GM18507 (cell line): ENCODE measurements around the gene PHOSPHO2.

ENCODE experiments used
- DNase-seq: peaks from one replicate; pipeline ENCODE4 v3.0.0; 2011; ENCODE audit warnings: low read depth; ENCODE audit not compliant: insufficient read length; ENCODE audit errors: extremely low spot score
- FAIRE-seq: peaks from 2 replicates; lab custom pipeline; 2011; peaks lifted over from hg19 to GRCh38; lab: Jason Lieb, UNC

The PHOSPHO2 gene, protein sequence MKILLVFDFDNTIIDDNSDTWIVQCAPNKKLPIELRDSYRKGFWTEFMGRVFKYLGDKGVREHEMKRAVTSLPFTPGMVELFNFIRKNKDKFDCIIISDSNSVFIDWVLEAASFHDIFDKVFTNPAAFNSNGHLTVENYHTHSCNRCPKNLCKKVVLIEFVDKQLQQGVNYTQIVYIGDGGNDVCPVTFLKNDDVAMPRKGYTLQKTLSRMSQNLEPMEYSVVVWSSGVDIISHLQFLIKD

DNA sequence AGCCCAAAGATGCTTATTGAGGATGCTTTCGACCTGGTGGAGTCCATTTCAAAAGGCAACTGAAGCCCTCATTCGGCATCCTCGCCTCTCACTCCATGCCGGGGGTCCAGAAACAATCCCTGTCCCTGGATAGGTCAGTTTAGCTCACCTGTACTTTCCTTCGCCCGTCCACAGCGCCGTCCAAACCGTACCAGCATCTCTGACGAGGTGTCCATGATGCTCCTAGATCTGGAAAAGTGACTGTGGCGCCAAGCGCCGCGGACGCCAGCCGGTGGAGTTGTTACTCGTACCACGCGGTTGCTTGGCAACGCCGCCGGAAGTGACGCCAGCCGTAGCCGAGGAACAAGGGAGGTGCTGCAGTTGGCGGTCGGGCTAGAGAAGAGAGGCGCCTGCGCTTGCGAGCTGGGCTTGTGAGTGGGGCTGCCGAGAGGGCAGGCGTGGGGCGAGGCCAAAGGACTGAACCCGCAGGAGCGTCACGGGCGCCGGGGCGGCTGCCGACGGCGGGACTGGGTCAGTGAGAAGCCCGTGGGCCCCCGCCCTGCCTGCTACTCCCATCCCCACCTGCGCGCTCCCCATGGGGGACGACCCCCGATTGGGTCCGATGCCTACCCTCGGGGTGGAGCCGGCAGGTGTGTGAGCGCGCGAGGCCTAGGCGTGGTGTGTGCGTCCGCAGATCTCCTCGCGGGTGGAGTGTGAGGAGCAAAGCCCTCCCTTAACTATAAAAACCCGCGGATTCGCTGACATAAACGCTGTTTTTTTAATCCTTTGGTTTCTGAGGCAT lies at the start of gene PHOSPHO2, which contains the start of gene CFAP210:
TSS of gene PHOSPHO2 (plus strand) at position 357 of the 781 bp plus-strand sequence. CDS start 6,503 bp downstream, outside the sequence.
TSS of gene CFAP210 (minus strand) at position 293 of the 781 bp plus-strand sequence. CDS start at position 215, 78 bp downstream.
- DNase-seq: peak; percentile 92
- peak; percentile 95 for FAIRE-seq

DNA sequence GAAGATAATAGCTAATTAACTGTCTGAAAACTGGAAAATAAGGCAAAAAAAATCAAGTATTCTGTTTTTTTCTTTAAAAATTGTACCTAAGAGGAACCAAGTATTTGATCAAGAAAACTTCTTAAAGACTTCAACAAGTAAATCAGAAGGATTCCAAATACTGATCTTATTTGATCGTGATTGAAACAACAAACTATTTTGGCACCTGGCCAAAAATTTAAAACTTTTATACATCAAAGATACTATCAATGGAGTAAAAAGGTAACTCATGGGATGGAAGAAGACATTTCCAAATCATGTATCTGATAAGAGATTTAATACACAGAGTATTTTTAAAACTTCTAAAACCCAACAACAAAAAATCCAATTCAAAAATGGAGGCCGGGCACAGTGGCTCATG lies 46.8 kb upstream of the PHOSPHO2 start:
- DNase-seq (no peak), FAIRE-seq (no peak)

DNA sequence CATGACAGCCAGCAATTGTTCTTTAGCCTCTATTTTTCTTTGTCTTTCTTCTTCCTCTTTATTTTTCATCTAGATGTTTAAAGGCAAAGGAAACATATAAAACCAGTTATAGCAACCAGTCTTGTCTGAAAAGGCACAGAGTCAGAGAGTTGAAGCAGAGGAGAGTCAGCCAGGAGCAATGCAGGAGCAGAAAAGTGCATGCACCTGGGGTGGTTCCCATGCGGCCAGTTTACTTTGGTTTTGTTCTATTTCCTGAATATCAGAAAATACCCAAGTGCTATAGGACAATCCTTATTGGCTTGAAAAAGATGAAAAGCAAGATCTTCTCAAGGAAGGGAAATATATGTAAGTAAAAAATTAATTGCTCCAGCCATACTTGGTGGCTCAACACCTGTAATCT lies 45.0 kb upstream of the PHOSPHO2 start:
- FAIRE-seq (no peak), DNase-seq (no peak)

DNA sequence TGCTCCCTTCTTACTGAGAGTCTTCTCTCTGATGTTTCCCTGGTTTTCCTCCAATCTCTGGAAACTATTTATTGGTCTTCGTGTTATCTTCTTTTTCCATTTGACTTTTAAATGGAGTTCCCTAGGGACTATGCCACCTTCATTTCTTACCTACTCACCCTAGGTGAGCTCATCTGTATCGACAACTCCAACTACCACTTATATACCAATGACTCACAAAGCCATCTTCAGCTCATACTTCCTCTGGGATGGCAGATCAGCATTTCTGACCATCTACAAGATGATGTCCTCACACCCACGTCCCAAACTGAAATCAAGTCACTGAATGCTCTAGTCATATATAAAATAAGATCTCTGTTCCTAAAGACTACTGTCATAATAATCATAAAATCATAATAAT lies 40.6 kb upstream of the PHOSPHO2 start:
- FAIRE-seq (no peak), DNase-seq (no peak)

DNA sequence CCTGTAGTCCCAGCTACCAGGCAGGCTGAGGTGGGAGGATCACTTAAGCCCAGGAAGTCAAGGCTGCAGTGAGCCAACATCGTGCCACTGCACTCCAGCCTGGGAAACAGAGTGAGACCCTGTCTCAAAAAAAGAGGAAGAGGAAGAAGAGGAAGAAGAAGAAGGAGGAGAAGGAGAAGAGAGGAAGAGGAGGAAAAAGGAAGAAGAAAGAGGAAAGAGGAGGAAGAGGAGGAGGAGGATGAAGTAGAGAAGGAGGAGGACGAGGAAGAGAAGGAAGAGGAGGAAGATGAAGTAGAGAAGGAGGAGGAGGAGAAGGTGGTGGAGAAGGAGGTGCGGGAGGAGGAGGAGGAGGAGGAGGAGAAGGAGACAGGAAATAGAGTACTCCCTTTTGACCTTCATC lies 38.1 kb upstream of the PHOSPHO2 start:
- FAIRE-seq (no peak), DNase-seq (no peak)

DNA sequence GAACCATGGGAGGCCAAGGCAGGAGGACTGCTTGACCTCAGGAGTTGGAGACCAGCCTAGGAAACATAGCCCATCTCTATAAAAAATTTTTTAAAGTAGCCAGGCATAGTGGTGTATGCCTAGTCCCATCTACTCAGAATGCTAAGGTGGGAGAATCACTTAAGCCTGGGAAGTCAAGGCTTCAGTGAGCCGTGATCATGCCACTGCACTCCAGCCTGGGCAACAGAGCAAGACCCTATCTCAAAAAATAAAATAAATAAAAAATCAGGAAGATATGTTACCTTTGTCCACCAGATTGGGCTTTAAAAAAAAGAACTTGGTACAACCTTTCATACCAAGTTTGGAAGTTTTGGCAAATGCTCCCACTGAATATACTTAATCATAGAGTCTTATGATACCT lies 35.4 kb upstream of the PHOSPHO2 start:
- no peak for FAIRE-seq
- no peak for DNase-seq

DNA sequence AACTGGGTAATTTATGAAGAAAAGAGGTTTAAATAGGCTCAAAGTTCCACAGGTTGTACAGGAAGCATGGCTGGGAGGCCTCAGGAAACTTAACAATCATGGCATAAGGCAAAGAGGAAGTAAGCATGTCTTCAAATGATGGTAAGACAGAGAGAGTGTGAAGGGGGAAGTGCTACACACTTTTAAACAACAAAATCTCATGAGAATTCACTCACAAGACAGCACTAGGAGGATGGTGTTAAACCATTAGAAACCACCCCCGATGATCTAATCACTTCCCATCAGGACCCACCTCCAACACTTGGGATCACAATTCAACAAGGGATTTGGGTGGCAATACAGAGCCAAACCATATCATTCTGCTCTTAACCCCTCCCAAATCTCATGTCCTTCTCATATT lies 34.9 kb upstream of the PHOSPHO2 start:
- DNase-seq (no peak), FAIRE-seq (peak; percentile 54)

DNA sequence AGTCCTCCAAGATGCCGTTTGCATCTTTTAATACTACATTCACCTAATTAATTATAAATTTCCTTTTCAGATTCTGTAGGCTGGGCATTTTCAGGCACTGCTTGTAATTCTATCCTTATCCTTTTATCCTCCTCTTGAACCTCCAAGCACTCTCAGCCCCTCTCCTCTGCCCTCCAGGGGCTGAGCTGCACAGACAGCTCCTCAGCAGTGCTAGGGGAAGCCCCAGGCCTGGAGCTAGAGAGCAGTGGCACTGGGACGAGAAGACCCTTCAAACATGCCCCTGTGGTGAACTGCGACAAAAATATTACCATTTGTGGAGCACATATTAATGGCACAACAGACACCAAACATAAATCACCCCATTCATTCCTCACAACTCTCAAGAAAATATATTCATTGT lies 33.0 kb upstream of the PHOSPHO2 start:
- DNase-seq (no peak), FAIRE-seq (no peak)

DNA sequence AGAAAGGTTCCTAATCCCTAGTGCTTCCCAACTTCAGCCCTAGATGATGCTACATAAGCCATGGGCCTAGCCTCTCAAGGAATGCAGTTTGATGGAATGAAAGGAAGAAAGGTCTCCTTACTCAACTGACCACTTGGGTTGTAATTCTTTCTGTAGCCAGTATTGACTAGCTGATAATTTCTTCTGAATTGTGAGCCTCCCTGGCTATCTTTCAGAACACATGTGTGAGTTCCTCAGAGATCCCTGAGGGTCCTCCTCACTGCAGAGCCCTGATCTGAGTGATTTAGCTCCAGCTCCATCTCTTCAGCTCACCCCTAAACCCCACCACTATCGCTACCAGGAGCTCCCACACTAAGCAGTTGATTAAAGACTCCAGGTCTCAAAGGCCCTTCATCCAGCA lies 31.5 kb upstream of the PHOSPHO2 start:
- no peak for DNase-seq
- FAIRE-seq: no peak

DNA sequence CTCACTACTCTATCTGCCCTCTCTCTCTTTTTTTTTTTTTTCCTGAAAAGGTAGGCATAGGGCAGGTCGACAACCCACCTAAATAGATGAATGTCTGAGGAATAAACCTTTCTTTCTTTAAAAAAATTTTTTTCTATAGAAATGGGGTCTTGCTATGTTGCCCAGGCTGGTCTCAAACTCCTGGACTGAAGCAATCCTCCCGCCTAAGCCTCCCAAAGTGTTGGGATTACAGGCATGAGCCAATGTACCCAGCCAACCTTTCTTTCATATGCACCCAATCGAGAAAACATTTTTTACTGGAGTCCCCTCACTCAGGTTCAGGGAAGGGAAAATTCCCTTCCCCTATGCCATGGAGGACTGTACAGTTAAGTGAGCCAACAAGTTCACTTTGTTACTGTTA lies 31.0 kb upstream of the PHOSPHO2 start:
- DNase-seq (no peak), FAIRE-seq (no peak)

DNA sequence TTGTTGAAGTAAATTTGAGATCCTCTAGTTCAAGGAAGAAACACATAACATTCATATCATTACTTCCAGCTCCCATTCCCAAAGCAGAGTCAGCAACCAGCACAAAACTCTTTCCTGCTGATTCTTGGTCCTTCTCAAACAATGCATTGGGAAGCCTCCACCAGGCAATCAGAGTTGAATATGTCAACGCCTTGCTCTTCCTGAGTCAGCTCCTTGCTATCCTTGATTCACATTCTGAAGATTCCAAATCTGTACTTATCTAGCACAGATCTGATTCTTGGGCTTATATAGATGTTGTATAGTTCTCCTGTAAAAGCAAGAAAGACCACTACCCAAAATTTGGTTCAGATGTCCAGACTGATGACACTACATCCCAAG lies 29.7 kb upstream of the PHOSPHO2 start:
- no peak for FAIRE-seq
- no peak for DNase-seq

DNA sequence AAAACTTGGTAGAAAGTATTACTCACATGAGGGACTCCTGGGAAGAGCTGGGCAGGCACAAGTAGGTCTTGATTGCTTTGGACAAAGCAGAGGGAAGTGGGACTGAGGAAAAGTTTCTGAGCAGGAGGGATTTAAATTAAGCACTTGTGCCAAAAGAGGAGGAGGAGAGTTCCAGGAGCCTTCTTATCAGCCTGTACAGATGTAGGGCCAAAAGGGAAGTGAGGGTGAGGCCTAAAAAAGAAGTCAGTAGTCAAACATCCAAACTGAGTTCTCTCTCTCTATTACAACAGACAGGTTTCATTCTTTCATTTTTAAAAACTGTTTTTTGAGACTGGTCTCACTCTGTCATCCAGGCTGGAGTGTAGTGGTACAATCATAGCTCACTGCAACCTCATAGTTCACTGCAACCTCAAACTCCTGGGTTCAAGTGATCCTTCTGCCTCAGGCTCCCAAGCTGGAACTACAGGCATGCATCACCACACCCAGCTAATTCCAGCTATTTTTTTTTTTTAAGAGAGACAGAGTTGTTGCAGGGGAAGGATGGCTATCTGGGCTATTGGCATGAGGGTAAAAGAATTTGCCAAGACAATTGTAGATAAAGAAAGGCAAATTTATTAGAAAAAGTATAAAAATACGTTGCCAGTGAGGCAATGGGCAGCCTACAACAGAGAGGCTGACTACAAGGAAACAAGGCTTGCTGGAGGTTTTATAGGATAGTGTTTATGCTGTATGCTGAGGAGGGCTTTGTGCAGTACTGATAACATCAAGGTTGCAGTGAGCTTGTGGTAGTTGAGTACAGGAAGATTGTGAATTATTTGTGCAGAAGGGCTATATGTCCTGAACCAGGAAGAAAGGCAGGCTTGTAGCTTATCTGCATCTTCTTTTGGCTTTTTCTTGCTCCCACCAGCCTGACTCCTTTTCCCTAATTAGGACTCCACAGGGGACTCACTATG lies 29.0 kb upstream of the PHOSPHO2 start:
- DNase-seq (no peak), FAIRE-seq (no peak)

DNA sequence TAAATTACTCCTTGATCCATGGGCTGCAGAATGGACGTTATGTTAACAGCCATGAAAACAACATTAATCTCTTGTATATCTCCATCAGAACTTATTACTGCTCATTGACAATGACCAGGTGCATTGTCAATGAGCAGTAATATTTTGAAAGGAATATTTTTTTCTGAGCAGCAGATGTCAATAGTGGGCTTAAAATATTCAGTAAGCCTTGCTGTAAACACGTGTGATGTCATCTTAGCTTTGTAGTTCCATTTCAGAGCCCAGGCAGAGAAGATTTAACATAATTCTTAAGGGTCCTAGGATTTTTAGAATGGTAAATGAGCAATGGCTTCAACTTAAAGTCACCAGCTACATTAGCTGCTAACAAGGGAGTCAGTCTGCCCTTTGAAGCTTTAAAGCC lies 26.7 kb upstream of the PHOSPHO2 start:
- FAIRE-seq: no peak
- DNase-seq: no peak

DNA sequence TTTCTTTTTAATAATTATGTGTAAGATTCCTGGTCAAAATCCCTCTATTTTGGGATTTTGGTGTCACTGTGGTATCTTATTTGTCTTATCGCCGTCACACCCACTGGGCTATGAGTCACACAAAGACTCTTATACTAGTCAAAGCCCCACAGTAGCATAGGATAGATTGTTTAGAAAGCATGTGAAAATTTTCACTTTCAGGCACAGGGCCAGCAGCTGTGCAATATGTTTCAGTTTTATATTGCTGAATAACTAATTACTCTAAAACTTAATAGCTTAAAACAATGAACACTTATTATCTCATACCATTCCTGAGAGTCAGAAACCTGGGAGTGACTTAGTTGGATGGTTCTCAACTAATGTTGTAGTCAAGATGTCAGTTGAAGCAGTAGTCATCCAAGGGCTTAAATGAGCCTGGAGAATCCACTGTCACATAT lies 24.0 kb upstream of the PHOSPHO2 start:
- DNase-seq (no peak), FAIRE-seq (no peak)

DNA sequence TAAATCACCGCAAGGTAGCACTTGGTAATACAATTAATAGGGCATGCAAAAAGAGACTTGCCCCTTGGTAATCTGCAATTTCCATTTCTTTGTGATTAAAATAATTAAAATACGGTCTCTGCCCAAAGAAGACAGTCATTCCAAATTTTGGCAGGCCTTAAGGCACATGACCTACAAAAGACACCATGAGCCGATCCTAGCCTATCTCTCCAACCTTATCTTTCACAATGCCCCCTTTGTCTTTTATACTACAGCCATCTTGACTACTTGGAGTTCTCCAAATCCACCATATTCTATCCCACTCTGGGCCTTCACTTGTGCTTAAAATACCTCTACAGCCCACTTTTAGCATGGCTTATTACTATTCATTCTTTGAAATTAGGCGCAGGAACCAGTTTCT lies 23.3 kb upstream of the PHOSPHO2 start:
- DNase-seq (no peak), FAIRE-seq (no peak)

DNA sequence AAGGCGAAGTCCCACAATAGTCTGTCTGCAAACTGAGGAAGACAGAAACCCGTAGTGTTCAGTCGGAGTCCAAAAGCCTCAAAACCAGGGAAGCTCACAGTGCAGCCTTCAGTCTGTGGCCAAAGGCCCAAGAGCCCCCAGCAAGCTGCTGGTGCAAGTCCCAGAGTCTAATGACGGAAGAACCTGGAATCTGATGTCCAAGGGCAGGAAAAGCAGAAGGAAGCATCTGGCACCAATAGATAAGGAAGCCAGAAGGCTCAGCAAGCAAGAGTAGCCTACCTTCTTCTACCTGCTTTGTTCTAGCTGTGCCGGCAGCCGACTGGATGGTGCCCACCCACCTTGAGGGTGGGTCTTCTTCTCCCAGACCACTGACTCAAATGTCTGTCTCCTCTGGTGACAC lies 21.9 kb upstream of the PHOSPHO2 start:
- no peak for DNase-seq
- FAIRE-seq: no peak

DNA sequence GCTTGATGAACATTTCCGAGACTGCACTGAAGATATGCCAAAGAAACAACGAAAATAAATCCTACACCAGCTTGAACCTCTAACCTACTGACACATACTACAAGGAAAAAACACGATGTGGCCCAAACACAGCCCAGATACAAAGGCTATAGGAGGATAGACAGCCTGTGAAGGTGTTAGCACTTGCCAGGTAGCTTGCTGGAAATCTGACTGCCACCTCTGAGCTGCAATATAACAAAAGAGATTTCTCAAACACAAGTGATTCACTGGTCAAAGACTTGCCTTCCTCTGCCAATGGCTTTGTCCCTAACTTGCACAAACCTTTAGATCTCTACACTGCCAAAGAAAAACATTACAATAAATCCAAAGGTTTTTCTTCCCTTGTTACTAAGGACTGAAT lies 21.2 kb upstream of the PHOSPHO2 start:
- DNase-seq (no peak), FAIRE-seq (no peak)

DNA sequence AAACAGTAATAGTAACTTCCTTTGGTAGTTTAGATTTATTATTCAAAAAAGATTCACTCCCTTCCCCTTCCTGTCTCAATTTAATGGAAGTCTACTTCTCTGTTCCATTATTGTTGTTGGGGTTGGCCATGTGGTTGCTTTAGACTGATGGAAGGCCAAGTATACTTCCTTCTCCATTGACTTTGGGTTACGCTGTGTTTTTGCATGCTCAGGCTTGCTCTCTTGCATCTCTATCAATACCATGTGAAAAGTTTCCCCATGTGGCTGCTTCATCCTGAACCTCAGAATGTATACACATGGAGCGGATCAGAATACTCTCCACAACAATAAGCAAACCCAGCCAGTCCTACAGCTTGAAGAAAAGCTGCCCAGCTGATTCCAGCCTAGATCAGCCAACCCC lies 20.3 kb upstream of the PHOSPHO2 start:
- peak; percentile 15 for FAIRE-seq

DNA sequence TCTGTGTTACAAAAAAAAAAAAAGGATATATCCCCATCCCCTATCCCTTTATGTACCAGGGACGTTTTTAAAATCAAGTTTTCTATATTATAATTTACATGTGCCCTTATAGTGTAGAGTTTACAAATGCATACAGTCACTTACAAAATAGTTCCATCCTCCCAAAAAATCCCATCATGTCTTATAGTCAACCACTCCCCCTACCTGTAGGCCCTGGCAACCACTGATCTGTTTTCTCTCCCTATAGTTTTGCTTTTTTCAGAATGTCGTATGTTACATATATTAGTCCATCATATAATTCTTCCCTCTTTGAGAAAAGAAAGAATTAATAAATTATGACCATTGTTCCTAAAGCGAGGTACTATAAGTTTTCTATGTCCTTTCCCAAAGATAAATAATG lies 17.9 kb upstream of the PHOSPHO2 start:
- no peak for FAIRE-seq
- DNase-seq: no peak

More for the DNA sequence above, 20.3 kb upstream of the PHOSPHO2 start:
- DNase-seq: no peak

DNA sequence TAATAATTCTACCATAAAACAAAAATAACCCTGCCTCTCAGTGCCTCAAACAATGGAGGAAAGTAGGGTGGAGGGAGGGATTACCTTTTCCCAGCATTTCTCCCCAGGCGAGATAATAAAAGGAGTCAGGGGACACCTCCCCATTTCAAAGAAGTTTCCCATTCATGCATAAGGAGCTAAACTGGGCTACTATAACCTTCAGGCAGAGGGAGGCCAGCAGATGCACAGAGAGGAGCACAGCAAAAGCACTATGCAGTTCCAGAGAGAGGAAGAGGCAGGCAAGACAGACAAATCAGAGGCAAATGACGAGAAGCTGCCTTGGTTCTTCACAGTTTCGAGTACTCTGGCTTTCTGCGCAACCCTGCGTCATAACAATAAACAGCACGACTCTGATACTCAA lies 17.4 kb upstream of the PHOSPHO2 start:
- no peak for FAIRE-seq
- DNase-seq: no peak
